Activated CD4-positive, alpha-beta T cell treated with anti-CD3 and anti-CD28 coated beads, Interleukin-2, amount 10 ng/mL, durations not matched to agents 24 days and 14 days (primary cell): ENCODE results near the gene GTPBP3. TPM values are rescaled to one million over a fixed set of nuclear protein-coding genes. Genes with fewer than 3 reads are reported as not detected.

ENCODE experiments used
- DNase-seq: peaks from one replicate; pipeline ENCODE4 v3.0.0; 2022
- H3K27ac Mint-ChIP-seq: one replicate; pipeline ENCODE4 v1.8.0; 2022; ENCODE audit warnings: mild to moderate bottlenecking, mixed read lengths
- H3K27me3 Mint-ChIP-seq: one replicate; pipeline ENCODE4 v1.8.0; 2022; ENCODE audit warnings: mixed read lengths
- H3K36me3 Mint-ChIP-seq: one replicate; pipeline ENCODE4 v1.8.0; 2022; ENCODE audit warnings: low read depth, mild to moderate bottlenecking, mixed read lengths
- H3K4me1 Mint-ChIP-seq: one replicate; pipeline ENCODE4 v1.8.0; 2021; ENCODE audit warnings: mixed read lengths
- H3K4me3 Mint-ChIP-seq: one replicate; pipeline ENCODE4 v1.8.0; 2022; ENCODE audit warnings: mild to moderate bottlenecking, moderate library complexity, mixed read lengths
- H3K9me3 Mint-ChIP-seq: one replicate; pipeline ENCODE4 v1.8.0; 2021; ENCODE audit warnings: mixed read lengths
- intact Hi-C: fragments of 100-400 bp; cut with micrococcal nuclease; formaldehyde crosslinking; loops from one replicate; pipeline ENCODE4 v1.15.1; 2023
- total RNA-seq: library from RNA; stranded (reverse); gene quantifications from 2 replicates; pipeline ENCODE4 v1.2.3, GENCODE V29; 2022

Gene GTPBP3
- total RNA-seq, 1 donor from 2014 or later, result 69.9 TPM

GRCh38 chr19:17380426-17381138 is 43.2 kb downstream of the GTPBP3 start:
- peaks cover 6% of the 10 kb centered on the region for H3K27me3 Mint-ChIP-seq
- H3K36me3 Mint-ChIP-seq, result peaks cover 2% of the 10 kb centered on the region
- no peaks in the 10 kb centered on the region for H3K9me3 Mint-ChIP-seq
- no peak overlapping the region for H3K4me3 Mint-ChIP-seq
- DNase-seq, result no peak
- intact Hi-C loops, result no loop called here
- H3K4me1 Mint-ChIP-seq, result peaks cover 8% of the 10 kb centered on the region
- no peak overlapping the region for H3K27ac Mint-ChIP-seq

GRCh38 chr19:17385878-17386611 is 48.7 kb downstream of the GTPBP3 start:
- Mint-ChIP-seq H3K36me3 (peaks cover 2% of the 10 kb centered on the region), H3K4me3 (no peak overlapping the region), H3K9me3 (no peaks in the 10 kb centered on the region), H3K4me1 (peaks cover 10% of the 10 kb centered on the region), H3K27ac (peak overlapping the region; percentile 13), H3K27me3 (peaks cover 16% of the 10 kb centered on the region)
- intact Hi-C loops, result loop anchor here (1.0 kb wide), 2 partner anchors 40 to 94 kb away; no protein-coding TSS in a partner anchor
- DNase-seq, result peak; percentile 90

GRCh38 chr19:17389288-17389687 is 51.9 kb downstream of the GTPBP3 start:
- no peak for DNase-seq
- H3K27me3 Mint-ChIP-seq, result peaks cover 16% of the 10 kb centered on the region
- no peaks in the 10 kb centered on the region for H3K9me3 Mint-ChIP-seq
- H3K27ac Mint-ChIP-seq, result no peak overlapping the region
- H3K4me1 Mint-ChIP-seq, result peaks cover 12% of the 10 kb centered on the region
- H3K4me3 Mint-ChIP-seq, result no peak overlapping the region
- H3K36me3 Mint-ChIP-seq, result peaks cover 4% of the 10 kb centered on the region
- intact Hi-C loops, result no loop called here

GRCh38 chr19:17389957-17390664 is 52.8 kb downstream of the GTPBP3 start:
- Mint-ChIP-seq H3K4me1 (peaks cover 17% of the 10 kb centered on the region), H3K27ac (no peak overlapping the region), H3K36me3 (peaks cover 8% of the 10 kb centered on the region), H3K27me3 (peaks cover 16% of the 10 kb centered on the region), H3K9me3 (no peaks in the 10 kb centered on the region), H3K4me3 (peak overlapping the region; percentile 98)
- peak; percentile 68 for DNase-seq
- intact Hi-C loops, result loop anchor here (2.0 to 10.0 kb wide), 2 partner anchors 15 to 315 kb away; partner anchors contain the start of genes BST2, HAUS8 and MYO9B

- H3K27me3 Mint-ChIP-seq, result peaks cover 16% of the 10 kb centered on the region
- intact Hi-C loops, result loop anchor here (1.0 to 10.0 kb wide), 3 partner anchors 14 to 316 kb away; partner anchors contain the start of genes BST2, HAUS8 and MYO9B
- H3K4me1 Mint-ChIP-seq, result peaks cover 20% of the 10 kb centered on the region
- H3K36me3 Mint-ChIP-seq, result peaks cover 10% of the 10 kb centered on the region
- H3K9me3 Mint-ChIP-seq, result no peaks in the 10 kb centered on the region
- peak overlapping the region; percentile 34 for H3K27ac Mint-ChIP-seq
- H3K4me3 Mint-ChIP-seq, result peak overlapping the region; percentile 98
- DNase-seq, result peak; percentile 98
Observed at GRCh38 chr19:17390665-17391370, 53.5 kb downstream of the GTPBP3 start.

GRCh38 chr19:17391371-17392151 is 54.2 kb downstream of the GTPBP3 start:
- Mint-ChIP-seq H3K27ac (peak overlapping the region; percentile 11), H3K4me1 (peaks cover 20% of the 10 kb centered on the region), H3K9me3 (no peaks in the 10 kb centered on the region), H3K27me3 (peaks cover 16% of the 10 kb centered on the region), H3K4me3 (peak overlapping the region; percentile 98), H3K36me3 (peaks cover 10% of the 10 kb centered on the region)
- intact Hi-C loops, result loop anchor here (1.0 to 10.0 kb wide), 3 partner anchors 13 to 317 kb away; partner anchors contain the start of genes BST2, HAUS8 and MYO9B
- DNase-seq, result peak; percentile 68

Other genes with a start within 250 kb of the GTPBP3 start
- 29.8 and 31.3 TPM in 2 replicates for gene USE1, start 122.2 kb upstream of the GTPBP3 start, total RNA-seq
- gene OCEL1, start 111.3 kb upstream of the GTPBP3 start, total RNA-seq, result 17.8 and 23.0 TPM in 2 replicates
- 15.0 and 16.5 TPM in 2 replicates for gene NR2F6, start 91.6 kb upstream of the GTPBP3 start, total RNA-seq
- 0.30 and 0.38 TPM in 2 replicates for gene USHBP1, start 72.8 kb upstream of the GTPBP3 start, total RNA-seq
- 127 TPM in 2 replicates for gene BABAM1, start 70.1 kb upstream of the GTPBP3 start, total RNA-seq
- 17.3 and 17.9 TPM in 2 replicates for gene ANKLE1, start 55.7 kb upstream of the GTPBP3 start, total RNA-seq
- 5.6 and 6.5 TPM in 2 replicates for gene ABHD8, start 34.1 kb upstream of the GTPBP3 start, total RNA-seq
- gene MRPL34, start 31.7 kb upstream of the GTPBP3 start, total RNA-seq, result 101 and 103 TPM in 2 replicates
- gene DDA1, start 28.0 kb upstream of the GTPBP3 start, total RNA-seq, result 37.9 and 38.2 TPM in 2 replicates
- 6.6 and 7.1 TPM in 2 replicates for gene ANO8, start 2.7 kb upstream of the GTPBP3 start, total RNA-seq
- not detected in 2 replicates for gene PLVAP, start 39.8 kb downstream of the GTPBP3 start, total RNA-seq
- gene CCDC194, start 56.6 kb downstream of the GTPBP3 start, total RNA-seq, result 2.6 and 3.1 TPM in 2 replicates
- gene BST2, start 68.1 kb downstream of the GTPBP3 start, total RNA-seq, result 151 and 153 TPM in 2 replicates
- 40.3 and 45.8 TPM in 2 replicates for gene MVB12A, start 82.5 kb downstream of the GTPBP3 start, total RNA-seq
- gene TMEM221, start 111.1 kb downstream of the GTPBP3 start, total RNA-seq, result not detected in 2 replicates
- gene NXNL1, start 123.4 kb downstream of the GTPBP3 start, total RNA-seq, result not detected in 2 replicates
- gene SLC27A1, start 133.0 kb downstream of the GTPBP3 start, total RNA-seq, result 1.8 and 2.5 TPM in 2 replicates
- gene PGLS, start 174.1 kb downstream of the GTPBP3 start, total RNA-seq, result 64.8 and 73.7 TPM in 2 replicates
- gene COLGALT1, start 218.1 kb downstream of the GTPBP3 start, total RNA-seq, result 103 and 106 TPM in 2 replicates